GM21576 (cell line): ENCODE results near the gene CMTM5.
"Not testable (repeated sequence)": the region's sequence is repeated elsewhere in the genome, so short reads cannot be mapped to it uniquely, and the experiment has no call there.

Source experiments
- ATAC-seq: cut with Tn5 transposase; IDR thresholded peaks from one replicate; pipeline ENCODE4 v1.9.1; 2021; ENCODE audit warnings: mild to moderate bottlenecking, moderate library complexity; ENCODE audit not compliant: unreplicated experiment

Gene CMTM5

GRCh38 chr14:23377573-23378563 lies 1.0 kb downstream of the CMTM5 start:
- ATAC-seq, result no peak

DNA sequence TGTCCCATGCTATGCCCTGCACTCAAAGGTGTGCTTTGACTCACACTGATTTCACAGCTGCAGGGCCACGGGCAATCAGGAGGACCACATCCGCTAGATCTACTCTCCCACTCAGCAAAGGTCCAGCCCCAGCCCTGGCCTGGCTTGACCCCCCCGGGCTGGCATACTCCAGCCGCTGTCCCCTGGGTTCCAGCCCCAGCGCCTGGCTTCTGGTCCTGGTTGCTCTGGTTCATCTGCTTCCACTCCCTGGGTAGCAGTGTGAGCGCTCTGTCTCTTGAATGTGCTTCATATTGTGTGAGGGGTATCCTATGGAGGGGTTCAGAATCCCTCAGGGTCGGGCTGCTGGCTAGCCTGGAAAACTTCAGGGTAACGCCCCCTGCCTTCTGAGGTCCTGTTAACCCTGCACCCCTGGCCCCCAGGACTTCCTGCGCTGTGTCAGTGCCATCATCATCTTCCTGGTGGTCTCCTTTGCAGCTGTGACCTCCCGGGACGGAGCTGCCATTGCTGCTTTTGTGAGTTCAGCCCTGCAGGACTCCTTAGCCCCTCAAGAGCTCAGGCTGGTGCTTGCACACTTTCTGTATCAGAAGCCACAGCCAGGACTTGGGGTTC lies 1.9 kb downstream of the CMTM5 start:
- no peak for ATAC-seq

DNA sequence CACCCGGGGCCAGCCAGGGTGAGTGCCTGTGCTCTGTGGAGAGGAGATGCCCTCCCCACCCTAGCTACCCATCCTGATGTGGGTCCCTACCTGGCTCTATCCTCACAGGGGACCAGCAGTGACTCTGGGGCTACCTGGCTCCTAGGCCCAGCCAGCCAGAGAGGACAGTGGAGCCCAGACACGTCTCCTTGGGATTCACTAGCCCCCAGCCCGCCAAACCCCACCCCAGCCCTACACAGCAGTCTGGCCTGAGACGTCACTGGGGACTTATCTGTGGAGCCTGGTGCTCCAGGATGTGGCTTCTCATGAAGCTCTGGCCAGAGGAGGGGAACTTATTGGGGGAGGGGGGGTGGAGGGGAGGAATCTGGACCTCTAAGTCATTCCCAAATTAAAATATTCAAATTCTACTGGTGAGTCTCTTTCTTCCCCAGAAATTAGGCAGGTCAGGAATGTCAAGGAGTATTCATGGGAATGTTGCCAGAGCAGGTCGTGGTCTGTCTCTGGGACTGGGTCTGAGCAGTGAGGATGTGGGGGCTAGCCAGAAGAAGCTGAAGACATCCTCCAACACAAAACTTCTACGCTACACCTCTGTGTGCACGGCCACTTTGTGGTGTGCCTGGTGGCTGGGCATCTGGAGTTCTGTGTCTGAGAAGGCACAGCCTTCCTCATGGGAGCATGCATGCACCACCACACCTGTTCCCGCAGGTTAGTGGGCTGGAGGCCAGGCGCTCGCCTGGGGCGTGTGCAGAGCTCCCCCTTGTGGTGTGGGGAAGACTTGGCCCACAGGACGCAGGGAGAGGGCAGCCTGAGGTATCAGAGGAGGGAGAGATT lies 2.7 kb downstream of the CMTM5 start:
- no peak for ATAC-seq

- no peak for ATAC-seq
Observed at GRCh38 chr14:23380197-23380914, 3.5 kb downstream of the CMTM5 start.

GRCh38 chr14:23380976-23381375 lies 4.1 kb downstream of the CMTM5 start:
- ATAC-seq, result no peak

DNA sequence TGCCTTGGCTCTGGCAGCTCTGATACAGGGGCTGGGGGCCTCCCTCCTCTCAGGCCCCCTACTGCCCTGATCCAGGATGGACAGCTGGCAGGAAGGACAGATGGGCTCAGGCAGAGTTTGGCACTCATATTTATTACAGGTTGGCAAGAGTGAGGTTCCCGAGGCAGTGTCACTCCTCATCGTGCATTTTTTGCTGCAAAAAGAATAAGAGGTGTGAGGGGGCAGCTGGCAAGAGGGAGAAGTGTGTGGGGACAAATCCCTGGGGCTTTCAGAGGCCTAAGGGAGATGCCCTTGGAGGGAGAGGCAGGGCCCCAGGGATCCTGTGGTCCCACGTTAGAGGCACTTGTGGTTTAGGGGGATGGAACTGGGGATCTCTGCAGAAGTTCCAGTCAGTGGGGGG lies 5.0 kb downstream of the CMTM5 start:
- ATAC-seq, result no peak

GRCh38 chr14:23382276-23382675 lies 5.4 kb downstream of the CMTM5 start:
- no peak for ATAC-seq

- ATAC-seq, result no peak
Observed at GRCh38 chr14:23382731-23383440, 6.0 kb downstream of the CMTM5 start.

GRCh38 chr14:23384364-23385080 lies 7.7 kb downstream of the CMTM5 start:
- ATAC-seq, result no peak

GRCh38 chr14:23385244-23385641 lies 8.4 kb downstream of the CMTM5 start:
- ATAC-seq, result no peak

DNA sequence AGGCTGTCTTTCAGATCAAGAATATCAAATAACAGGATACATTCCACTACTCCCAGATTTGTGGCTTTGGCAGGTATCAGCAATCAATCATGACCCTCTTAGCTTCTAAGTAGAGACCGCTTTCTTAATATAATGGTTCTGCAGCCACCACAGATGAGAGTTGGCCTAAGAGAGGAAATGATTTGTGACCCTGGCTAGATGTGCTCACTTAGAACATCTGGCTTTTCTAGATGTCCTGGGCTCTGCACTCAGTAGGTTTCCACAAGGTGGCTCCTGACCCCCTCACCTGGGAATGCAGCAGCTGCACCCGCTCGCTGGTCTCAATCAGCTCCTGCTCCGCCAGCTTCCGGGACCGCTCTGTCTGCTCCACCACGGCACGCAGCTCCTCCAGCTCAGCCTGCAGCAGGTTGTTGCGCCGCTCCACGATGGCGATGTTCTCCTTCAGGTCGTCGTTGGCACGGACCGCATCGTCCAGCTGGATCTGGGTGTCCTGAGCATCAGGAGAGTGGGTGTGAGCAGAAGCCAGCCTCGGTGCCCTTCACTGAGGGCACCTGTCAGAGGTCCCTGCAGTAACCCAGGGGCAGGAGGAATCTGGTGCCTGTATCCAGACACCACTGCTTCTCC lies 8.9 kb downstream of the CMTM5 start:
- no peak for ATAC-seq

- ATAC-seq, result not testable (repeated sequence)
Observed at GRCh38 chr14:23386266-23386657, 9.4 kb downstream of the CMTM5 start.

DNA sequence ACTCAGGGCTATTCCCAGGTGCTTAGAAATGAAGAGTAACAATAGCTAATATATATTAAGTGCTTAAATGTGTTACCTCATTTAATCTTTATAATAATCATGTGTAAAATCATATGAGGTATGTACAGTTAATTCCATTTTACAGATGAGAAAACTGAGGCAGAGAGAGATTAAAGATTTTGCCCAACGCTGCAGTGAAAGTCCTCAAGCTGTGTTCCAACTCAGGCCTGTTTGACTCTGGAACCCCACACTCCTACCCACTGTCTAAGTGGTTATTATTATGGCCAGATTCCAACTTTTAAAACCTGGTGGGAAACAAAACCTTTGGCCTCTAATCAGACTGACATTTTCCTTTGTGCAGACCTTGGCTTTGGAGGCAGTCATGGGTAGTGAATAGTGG lies 10.2 kb downstream of the CMTM5 start:
- ATAC-seq, result no peak

- ATAC-seq, result no peak
Observed at GRCh38 chr14:23387916-23388882, 11.4 kb downstream of the CMTM5 start.

DNA sequence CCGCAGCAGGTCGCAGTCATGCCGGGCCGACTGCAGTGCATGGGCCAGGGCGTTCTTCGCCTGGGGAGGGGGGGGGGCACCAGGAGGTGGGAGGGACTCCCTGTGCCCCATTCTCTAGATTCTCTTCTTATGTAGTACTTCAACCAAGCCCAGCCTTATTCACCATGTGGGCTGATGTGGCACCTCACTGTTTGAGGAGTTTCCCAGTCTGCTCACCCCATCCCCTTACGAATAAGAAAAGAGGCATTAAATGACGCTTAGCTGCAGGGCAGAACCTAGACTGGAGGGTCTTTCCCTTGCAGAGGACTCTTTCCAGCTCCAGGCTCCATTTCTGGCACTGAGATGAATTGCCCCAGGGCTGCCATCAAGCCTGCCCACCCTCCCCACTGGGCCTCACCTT lies 12.2 kb downstream of the CMTM5 start:
- ATAC-seq, result no peak

GRCh38 chr14:23389396-23389795 lies 12.6 kb downstream of the CMTM5 start:
- no peak for ATAC-seq

- ATAC-seq, result not testable (repeated sequence)
Observed at GRCh38 chr14:23389871-23390270, 13.0 kb downstream of the CMTM5 start.

- no peak for ATAC-seq
Observed at GRCh38 chr14:23392613-23393012, 15.8 kb downstream of the CMTM5 start.
